A549 treated with CORT108297 at 1 μM for 4 hours (cell line): ENCODE measurements around the gene OPTN. TPM values are rescaled to one million over a fixed set of nuclear protein-coding genes. Genes with fewer than 3 reads are reported as not detected.

Experiments used
- total RNA-seq: library from RNA; stranded (reverse); fragments of 200-300 nt; extraction: Qiagen RNA extraction; gene quantifications from 5 replicates; pipeline ENCODE4 v1.2.3, GENCODE V29; 2022

The OPTN gene
- total RNA-seq = 49.0 to 60.1 TPM (median 55.6 TPM) in 5 replicates

GRCh38 chr10:13099666-13100348, at the start of gene OPTN:
TSS of gene OPTN (plus strand) at chr10:13100163. CDS start at chr10:13109123, 8,960 bp downstream.

GRCh38 chr10:13160934-13161856, 61.2 kb downstream of the OPTN start, which contains the start of gene MCM10:
TSS of gene MCM10 (plus strand) at chr10:13161558. CDS start at chr10:13164203, 2,645 bp downstream.

Other genes with a start within 250 kb of the OPTN start
- gene CCDC3, start 98.5 kb upstream of the OPTN start, total RNA-seq = 0.75 to 1.2 TPM (median 1.2 TPM) in 5 replicates
- gene MCM10, start 61.4 kb downstream of the OPTN start, total RNA-seq = 21.6 to 28.6 TPM (median 24.1 TPM) in 5 replicates
- not detected in 5 replicates for gene UCMA, start 134.2 kb downstream of the OPTN start, total RNA-seq
- gene PHYH, start 199.9 kb downstream of the OPTN start, total RNA-seq = 30.2 to 36.4 TPM (median 31.9 TPM) in 5 replicates
- gene SEPHS1, start 248.1 kb downstream of the OPTN start, total RNA-seq = 62.0 to 82.1 TPM (median 66.5 TPM) in 5 replicates